GM21526 (cell line): ENCODE measurements around the gene TMEM140.
"Not testable (repeated sequence)": the region's sequence is repeated elsewhere in the genome, so short reads cannot be mapped to it uniquely, and the experiment has no call there.

Experiments used
- ATAC-seq: cut with Tn5 transposase; IDR thresholded peaks from one replicate; pipeline ENCODE4 v1.9.1; 2021; ENCODE audit warnings: moderate library complexity; ENCODE audit not compliant: unreplicated experiment, low FRiP score

The TMEM140 gene

DNA sequence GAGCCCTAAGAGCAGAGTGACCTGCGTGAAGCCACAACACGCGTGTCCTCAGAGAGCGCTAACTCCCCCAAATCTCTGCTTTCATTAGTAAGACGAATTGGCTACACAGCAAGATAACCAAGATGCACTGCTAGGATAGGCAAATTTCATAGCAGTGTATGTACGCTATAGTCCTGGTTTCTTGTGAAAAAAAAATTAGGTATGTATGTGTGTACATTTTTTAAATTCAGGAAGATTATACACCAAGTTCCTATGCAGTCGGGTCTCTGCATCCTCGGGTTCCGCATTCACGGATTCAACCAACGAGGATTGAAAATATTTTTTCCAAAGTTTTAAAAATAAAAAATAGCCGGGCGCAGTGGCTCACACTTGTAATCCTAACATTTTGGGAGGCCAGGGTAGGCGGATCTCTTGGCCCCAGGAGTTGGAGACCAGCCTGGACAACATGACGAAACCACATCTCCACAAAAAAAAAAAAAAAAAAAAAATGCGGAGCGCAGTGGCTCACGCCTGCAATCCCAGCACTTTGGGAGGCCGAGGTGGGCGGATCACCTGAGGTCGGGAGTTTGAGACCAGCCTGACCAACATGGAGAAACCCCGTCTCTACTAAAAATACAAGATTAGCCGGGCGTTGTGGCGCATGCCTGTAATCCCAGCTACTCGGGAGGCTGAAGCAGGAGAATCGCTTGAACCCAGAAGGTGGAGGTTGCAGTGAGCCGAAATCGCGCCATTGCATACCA lies 64.2 kb downstream of the TMEM140 start:
- ATAC-seq, result not testable (repeated sequence)

- no peak for ATAC-seq
Observed at GRCh38 chr7:135213831-135214230, 66.0 kb downstream of the TMEM140 start.

GRCh38 chr7:135215180-135215579 lies 67.3 kb downstream of the TMEM140 start:
- ATAC-seq, result no peak

GRCh38 chr7:135215698-135216097 lies 67.8 kb downstream of the TMEM140 start:
- no peak for ATAC-seq
